Uterus (tissue), 4 donors: ENCODE measurements around the gene BTN1A1. TPM values are rescaled to one million over a fixed set of nuclear protein-coding genes. Genes with fewer than 3 reads are reported as not detected.
A peak's percentile ranks its signal among the peaks of the same experiment; 100 is the strongest.

ENCODE experiments used
- DNase-seq, 2 donors: peaks; one replicate each; pipeline ENCODE4 v3.0.0-alpha.2; 2019 to 2020
- H3K27ac ChIP-seq, 2 donors: fragments of 200-600 bp; sonication (generic); 1 replicate in 1 of 2; 2 replicates in 1 of 2; pipeline ENCODE4 v1.5.1; 2016 to 2018
- H3K27me3 ChIP-seq, 2 donors: fragments of 200-600 bp; sonication (generic); one replicate each; pipeline ENCODE4 v1.5.1; 2018 to 2019; ENCODE audit warnings: control low read depth in 1 of 2
- H3K36me3 ChIP-seq, 2 donors: fragments of 200-600 bp; sonication (generic); one replicate each; pipeline ENCODE4 v1.5.1; 2019; ENCODE audit warnings: control low read depth in 1 of 2
- H3K4me1 ChIP-seq, 2 donors: fragments of 200-600 bp; sonication (generic); one replicate each; pipeline ENCODE4 v1.5.1; 2018 to 2019; ENCODE audit warnings: control low read depth in 1 of 2
- H3K4me3 ChIP-seq, 2 donors: fragments of 200-600 bp; sonication (generic); 1 replicate in 1 of 2; 2 replicates in 1 of 2; pipeline ENCODE4 v1.5.1; 2018 to 2019; ENCODE audit warnings: mild to moderate bottlenecking in 1 of 2
- H3K9me3 ChIP-seq, 2 donors: fragments of 200-600 bp; sonication (generic); one replicate each; pipeline ENCODE4 v1.5.1; 2019; ENCODE audit warnings: control low read depth in 1 of 2
- CTCF ChIP-seq, 4 experiments: fragments of 200-600 bp in 2 of 4; fragments of 450-650 bp in 2 of 4; sonication (generic) in 2 of 4; IDR thresholded peaks; one replicate each; pipeline ENCODE4 v1.5.1; 2016 to 2019; ENCODE audit warnings: antibody characterized with exemption in 4 of 4, mild to moderate bottlenecking in 2 of 4, moderate library complexity in 1 of 4
- POLR2A ChIP-seq, 2 donors: fragments of 450-650 bp; IDR thresholded peaks; one replicate each; pipeline ENCODE4 v1.6.1; 2016; ENCODE audit warnings: antibody characterized with exemption in 2 of 2, mild to moderate bottlenecking in 1 of 2, moderate library complexity in 1 of 2
- intact Hi-C: fragments of 100-400 bp; cut with DNase I; formaldehyde crosslinking; loops from one replicate; pipeline ENCODE4 v1.15.1; 2023; ENCODE audit warnings: low total_unique reads
- total RNA-seq, 4 donors: library from RNA; depleted of rRNA in 3 of 4; stranded (reverse); fragments of >200 nt in 3 of 4; gene quantifications; one replicate each; pipeline versions ENCODE4 v1.1.0 to v1.2.4, GENCODE V29; 2014 to 2023
- donor health status: DM: yes; HTN: yes; CAD: no.

Gene BTN1A1
- total RNA-seq, 4 donors from 2014 or later, result 0.07 TPM; not detected in 3

GRCh38 chr6:26465776-26466175 lies 34.3 kb upstream of the BTN1A1 start:
- Histone ChIP-seq H3K9me3 (no peaks in the 10 kb centered on the region), H3K36me3 (no peaks in the 10 kb centered on the region), H3K4me1 (peaks cover 0 to 2% of the 10 kb centered on the region in 2 donors), H3K27me3 (no peaks in the 10 kb centered on the region), H3K27ac (no peak overlapping the region), H3K4me3 (no peak overlapping the region)
- DNase-seq, result no peak
- no peak for TF ChIP-seq CTCF (IDR thresholded peaks at IDR 0.05)
- TF ChIP-seq POLR2A (IDR thresholded peaks at IDR 0.05), result no peak
- intact Hi-C loops, result loop anchor here (10.0 kb wide), 1 partner anchor 49 kb away; no protein-coding TSS in a partner anchor

GRCh38 chr6:26468829-26469228 lies 31.3 kb upstream of the BTN1A1 start:
- Histone ChIP-seq H3K36me3 (no peaks in the 10 kb centered on the region), H3K4me1 (no peaks in the 10 kb centered on the region), H3K27me3 (no peaks in the 10 kb centered on the region), H3K27ac (no peak overlapping the region), H3K4me3 (no peak overlapping the region), H3K9me3 (no peaks in the 10 kb centered on the region)
- DNase-seq, result no peak
- TF ChIP-seq CTCF (IDR thresholded peaks at IDR 0.05), result no peak
- TF ChIP-seq POLR2A (IDR thresholded peaks at IDR 0.05), result no peak
- intact Hi-C loops, result loop anchor here (10.0 kb wide), 1 partner anchor 46 kb away; no protein-coding TSS in a partner anchor

- intact Hi-C loops, result no loop called here
- H3K4me3 ChIP-seq, result no peak overlapping the region
- no peak for DNase-seq
- no peaks in the 10 kb centered on the region for H3K27me3 ChIP-seq
- no peak overlapping the region for H3K27ac ChIP-seq
- TF ChIP-seq CTCF (IDR thresholded peaks at IDR 0.05), result no peak
- TF ChIP-seq POLR2A (IDR thresholded peaks at IDR 0.05), result no peak
- no peaks in the 10 kb centered on the region for H3K9me3 ChIP-seq
- H3K36me3 ChIP-seq, result no peaks in the 10 kb centered on the region
- H3K4me1 ChIP-seq, result no peaks in the 10 kb centered on the region
These were observed 29.5 kb upstream of the BTN1A1 start for GRCh38 chr6:26470643-26471042.

- H3K27me3 ChIP-seq, result no peaks in the 10 kb centered on the region
- H3K4me3 ChIP-seq, result no peak overlapping the region
- no peak for TF ChIP-seq POLR2A (IDR thresholded peaks at IDR 0.05)
- no peaks in the 10 kb centered on the region for H3K9me3 ChIP-seq
- H3K4me1 ChIP-seq, result no peaks in the 10 kb centered on the region
- H3K27ac ChIP-seq, result no peak overlapping the region
- intact Hi-C loops, result no loop called here
- DNase-seq, result no peak
- no peaks in the 10 kb centered on the region for H3K36me3 ChIP-seq
These were observed 28.1 kb upstream of the BTN1A1 start for GRCh38 chr6:26471970-26472369.

DNA sequence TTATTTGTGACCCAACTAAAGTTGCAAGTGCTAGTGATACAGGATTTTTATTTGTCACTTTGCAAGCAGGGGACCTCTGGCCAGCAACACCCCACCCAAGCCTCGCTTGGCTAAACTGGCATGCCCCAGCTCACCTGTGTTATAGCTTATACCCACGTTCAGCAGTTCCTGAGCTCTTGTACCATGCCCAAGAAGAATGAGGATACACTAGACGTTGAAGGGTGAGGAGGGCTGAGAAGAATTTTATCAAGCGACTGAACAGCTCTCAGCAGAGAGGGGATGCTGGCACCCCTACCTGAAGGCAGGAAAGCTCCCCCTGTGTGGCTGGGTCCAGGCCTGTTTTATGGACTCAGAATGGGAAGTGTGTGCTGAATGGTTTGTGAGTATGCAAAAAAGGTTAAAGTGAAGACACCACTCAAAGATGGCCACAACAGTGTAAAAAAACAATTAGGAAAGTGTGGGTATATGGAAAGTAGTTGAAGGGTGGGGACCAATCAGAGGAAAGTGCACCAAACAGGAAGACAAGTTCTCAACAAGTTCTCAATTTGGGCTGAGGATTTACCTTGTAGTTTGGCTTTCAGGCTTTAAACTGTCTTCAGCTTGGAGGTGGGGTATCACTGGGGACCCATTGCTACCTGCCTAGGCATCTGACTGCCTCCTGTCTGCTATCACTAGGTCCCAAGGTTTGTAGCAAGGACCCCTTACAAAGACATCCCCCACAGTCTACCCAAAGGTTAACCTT lies 27.4 kb upstream of the BTN1A1 start:
- intact Hi-C loops, result no loop called here
- H3K27me3 ChIP-seq, result no peaks in the 10 kb centered on the region
- TF ChIP-seq POLR2A (IDR thresholded peaks at IDR 0.05) (no peak), CTCF (IDR thresholded peaks at IDR 0.05) (no peak)
- H3K27ac ChIP-seq, result peak overlapping the region; percentile 86 to 98
- H3K4me3 ChIP-seq, result no peak overlapping the region
- H3K9me3 ChIP-seq, result no peaks in the 10 kb centered on the region
- H3K36me3 ChIP-seq, result no peaks in the 10 kb centered on the region
- DNase-seq, result no peak
- no peaks in the 10 kb centered on the region for H3K4me1 ChIP-seq
